Umbilical cord (tissue), 2 donors: ENCODE data around the gene ZCCHC24. TPM values are rescaled to one million over a fixed set of nuclear protein-coding genes. Genes with fewer than 3 reads are reported as not detected.

Experiments used
- DNase-seq: peaks from one replicate; pipeline ENCODE4 v3.0.0-alpha.2; 2015; ENCODE audit warnings: low spot score
- total RNA-seq: library from RNA; depleted of rRNA; stranded (reverse); fragments of >200 nt; gene quantifications from one replicate; pipeline ENCODE4 v1.2.3, GENCODE V29; 2014; ENCODE audit warnings: low replicate concordance; ENCODE audit not compliant: insufficient read depth

ZCCHC24 gene
- total RNA-seq, 1 donor from 2014 or later = 33.7 TPM

DNA sequence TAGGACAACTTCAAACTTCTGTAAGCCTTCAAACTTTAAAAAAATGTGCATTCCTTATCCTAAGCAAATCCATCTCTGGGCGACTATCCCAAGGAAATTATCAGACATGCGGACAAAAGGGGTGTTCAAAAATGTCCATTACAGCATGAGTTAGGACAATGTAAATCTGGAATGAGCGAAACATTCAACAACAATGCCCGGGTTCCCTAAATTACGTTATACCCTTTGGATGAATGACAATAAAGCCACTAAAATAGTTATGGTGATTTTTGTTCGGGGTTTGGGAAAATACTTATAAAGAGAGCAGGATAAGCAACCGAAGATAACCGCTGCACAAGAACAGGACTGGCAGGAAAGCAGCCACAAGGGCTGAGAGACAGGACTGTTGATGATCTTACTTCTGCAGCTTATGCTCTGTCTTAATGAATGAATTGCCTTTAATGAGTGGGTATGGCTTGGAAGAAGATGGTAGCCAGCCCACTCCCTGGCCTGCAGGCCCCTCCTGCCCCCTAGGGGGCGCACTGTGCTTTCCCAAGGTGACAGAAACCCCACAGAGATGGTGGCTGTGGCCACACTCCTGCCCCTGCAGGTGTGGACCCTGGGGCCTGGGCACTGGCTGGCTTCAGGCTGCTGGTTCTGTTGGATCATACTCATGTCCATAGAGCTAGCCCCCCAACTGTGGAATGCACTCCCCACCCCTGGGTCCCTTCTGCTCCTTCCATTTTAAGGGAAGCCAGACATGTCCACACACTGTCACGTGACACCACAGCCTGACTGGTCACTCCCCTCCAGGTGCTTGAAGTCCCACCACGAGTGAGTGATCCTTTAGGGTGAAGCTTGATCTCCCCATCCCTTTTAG is 45.0 kb downstream of the ZCCHC24 start:
- DNase-seq = peak; percentile 68

DNA sequence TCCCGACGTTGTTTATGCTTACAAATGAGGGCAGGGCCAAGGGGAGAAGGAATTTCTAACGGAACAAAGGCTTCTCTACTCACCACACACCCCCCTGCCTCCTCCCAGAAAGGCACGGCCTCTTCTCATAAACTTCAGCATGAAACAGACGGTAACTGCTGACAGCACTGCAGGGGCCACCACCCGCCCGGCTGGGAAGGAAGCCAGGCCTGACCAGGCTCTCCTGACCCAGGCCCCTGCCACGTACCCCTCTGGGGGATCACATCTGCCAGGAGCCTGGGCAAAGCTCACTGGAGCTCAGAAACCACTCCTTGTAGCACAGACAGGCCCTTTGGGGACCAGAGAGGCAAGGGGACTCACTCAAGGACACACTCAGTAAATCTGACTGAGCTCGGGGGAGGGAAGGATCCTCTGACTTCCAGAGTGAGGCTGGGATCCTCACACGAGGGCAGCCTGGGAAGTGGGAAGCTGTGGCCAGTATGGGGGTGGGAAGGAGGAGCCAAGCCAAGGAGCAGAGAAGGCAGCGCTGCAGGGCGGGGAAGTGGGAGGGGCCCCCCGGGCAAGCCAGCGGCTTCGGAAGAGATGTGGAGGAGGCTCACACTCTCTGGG is 46.1 kb downstream of the ZCCHC24 start:
- peak; percentile 97 for DNase-seq

DNA sequence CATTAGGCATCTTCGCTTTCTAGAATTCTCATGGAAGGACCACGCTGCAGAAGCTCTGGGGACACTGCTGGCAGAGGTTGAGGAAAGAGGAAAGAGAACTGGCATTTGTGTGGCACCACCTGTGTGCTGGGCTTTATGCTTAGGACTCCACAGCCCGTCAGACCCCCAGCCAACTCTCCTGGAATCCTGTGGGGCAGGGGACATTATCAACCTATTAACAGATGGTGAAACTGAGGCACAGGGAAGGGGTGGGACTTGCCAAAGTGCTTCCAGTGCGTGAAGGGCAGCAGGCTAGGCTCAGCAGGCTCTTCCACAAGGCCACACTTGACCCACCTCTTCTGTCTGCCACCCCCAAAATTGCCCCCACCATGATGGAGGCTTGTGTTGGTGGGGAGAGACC is 46.8 kb downstream of the ZCCHC24 start:
- no peak for DNase-seq

DNA sequence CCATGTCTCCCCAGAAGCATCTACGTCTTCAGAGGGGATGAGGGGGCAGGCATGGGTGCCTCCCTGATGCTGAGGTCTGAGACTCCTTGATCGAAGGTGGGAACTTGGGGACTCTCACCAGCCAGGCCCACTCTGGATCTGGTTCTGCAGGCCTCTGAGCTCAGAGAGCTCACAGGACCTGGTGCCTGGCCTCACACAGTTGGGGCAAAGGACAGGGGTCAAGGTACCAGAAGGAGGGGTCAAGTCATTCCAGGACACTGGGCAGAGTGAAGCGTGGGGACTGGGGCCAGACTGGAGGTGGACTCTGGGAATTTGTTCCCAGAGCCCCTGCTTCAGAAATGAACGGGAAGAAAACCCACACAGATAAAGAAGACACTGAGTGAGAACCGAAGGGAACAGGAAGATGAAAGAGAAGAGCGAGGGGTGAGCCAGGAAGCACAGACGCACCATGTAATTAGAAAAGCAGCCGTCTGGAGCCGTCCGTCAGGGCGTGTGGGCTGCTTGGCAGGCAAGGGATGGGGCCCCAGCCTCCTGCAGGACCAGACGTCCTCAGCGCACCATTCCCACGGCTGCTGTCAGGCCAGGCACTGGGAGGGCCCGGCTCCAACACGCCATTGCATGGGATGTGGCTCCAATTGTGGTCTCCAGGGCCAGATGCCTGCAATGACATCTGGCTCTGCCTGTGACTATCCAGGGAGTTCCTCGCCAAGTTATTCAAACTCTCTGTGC is 47.7 kb downstream of the ZCCHC24 start:
- DNase-seq = peak; percentile 82

DNA sequence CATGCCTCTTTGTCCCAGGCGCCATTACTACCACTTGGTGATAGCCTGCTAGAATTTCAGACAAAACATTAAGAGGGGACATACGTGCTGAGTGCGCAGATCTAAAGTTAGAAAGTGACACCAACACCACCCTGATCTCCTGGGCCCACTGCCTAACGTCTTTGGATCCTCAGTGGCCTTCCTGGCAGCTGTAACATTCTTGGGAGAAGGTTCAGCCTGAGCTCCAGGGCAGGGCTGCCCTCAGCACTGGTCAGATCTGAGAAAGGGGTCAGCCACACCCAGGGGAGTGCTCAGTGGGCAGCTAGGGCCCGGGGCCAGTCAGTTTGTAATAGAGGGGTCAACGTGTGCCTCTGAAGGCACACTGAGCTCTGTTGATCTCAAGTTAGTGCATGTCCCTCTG is 48.4 kb downstream of the ZCCHC24 start:
- no peak for DNase-seq

DNA sequence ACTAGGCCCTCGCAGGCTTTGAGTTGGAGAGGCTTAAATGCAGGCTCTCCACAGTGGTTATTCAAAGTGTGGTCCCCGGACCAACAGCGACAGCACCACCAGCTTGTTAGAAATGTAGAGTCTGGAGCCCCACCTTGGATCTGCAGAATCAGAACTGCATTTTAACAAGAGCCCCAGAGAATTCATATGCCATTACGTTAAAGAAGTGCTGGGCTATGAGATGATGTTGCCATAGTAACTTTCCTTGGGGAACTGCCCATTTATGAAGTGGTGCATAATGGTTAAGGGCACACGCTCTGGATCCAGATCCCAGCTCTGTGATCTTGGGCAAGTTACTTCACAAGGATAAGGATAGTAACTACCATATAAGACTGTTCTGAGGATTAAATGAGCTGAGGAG is 48.9 kb downstream of the ZCCHC24 start:
- DNase-seq = peak; percentile 80

DNA sequence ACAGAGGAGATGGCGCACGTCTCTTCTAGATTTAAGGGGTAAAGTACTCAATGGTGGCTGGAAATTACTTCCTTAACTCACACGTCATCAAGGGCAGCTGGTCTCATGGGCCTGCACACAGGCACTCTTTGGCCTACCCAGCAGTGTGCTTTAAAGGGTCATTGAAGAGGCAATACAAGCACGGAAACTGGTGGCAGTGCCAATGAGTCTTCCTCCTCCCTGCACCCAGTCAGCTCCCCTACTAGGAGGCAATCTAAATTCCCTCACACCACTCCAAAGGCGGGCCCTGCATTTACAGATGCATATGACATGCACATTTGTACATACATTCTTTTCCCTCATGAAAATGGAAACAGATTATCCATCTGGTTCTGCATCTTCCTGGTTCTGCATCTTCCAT is 50.8 kb downstream of the ZCCHC24 start:
- no peak for DNase-seq

DNA sequence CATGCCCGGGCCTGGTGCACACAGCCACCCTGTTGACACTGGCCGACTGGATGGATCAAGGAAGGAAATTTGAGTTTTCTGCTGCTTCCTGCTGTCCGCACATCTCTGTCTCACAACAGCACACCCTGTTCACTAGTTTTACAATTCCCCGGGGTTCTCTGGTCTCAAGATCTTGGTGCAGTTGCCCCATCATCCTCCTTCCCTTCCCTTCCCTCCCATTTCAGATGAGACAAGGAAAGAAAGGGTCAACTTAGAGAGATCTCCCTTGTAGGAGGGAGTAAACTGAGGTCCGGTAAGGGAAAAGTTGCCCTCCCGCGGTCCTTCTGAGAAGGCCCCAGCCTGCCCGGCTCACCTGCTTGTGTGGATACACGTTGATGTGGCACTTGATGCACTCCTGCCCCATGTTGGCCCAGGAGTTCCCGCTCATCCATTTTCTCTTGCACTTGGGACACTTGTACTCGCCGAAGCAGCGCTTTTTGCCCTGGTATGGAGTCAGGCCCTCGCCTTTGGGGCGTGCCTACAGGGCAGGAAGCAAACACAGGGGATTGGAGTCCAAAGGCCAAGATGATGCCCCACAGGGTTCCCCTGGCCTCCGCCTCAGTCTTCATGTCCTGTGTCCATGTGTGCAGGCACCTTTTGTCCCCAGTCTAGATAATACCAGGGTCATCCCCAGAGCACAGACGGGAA is 51.4 kb downstream of the ZCCHC24 start:
- no peak for DNase-seq

DNA sequence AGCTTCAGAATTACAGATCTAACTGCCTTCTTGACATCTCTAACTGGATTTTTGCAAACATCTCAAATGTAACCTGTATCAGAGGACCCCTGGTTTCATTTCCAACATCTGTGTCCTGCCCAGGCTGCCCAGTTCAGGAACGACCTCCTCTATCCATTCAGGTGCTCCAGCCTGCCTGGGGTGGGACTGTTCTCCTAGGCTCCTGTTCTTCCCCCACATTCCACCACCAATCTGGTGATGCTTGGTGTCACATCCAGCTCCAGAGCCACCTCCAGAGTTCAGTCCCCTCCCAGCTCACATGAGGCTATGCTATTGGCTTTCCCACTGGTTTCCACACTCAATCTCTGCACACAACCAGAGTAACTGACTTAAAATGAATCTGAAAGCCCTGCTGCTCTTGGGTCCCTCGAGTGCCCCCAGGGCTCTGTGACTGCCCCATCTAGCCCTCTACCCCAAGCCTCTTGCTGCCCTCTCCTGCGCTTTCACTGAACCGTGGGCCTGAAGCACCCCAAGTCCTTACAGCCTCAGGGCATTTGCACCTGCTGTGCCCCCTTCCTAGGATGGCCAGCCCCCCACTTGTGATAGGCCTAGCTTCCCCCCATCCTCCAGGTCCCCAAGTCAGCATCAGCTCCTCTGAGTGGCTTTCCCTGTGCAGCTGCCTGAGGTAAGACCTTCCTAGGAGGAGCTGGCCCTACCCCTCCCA is 52.1 kb downstream of the ZCCHC24 start:
- no peak for DNase-seq

DNA sequence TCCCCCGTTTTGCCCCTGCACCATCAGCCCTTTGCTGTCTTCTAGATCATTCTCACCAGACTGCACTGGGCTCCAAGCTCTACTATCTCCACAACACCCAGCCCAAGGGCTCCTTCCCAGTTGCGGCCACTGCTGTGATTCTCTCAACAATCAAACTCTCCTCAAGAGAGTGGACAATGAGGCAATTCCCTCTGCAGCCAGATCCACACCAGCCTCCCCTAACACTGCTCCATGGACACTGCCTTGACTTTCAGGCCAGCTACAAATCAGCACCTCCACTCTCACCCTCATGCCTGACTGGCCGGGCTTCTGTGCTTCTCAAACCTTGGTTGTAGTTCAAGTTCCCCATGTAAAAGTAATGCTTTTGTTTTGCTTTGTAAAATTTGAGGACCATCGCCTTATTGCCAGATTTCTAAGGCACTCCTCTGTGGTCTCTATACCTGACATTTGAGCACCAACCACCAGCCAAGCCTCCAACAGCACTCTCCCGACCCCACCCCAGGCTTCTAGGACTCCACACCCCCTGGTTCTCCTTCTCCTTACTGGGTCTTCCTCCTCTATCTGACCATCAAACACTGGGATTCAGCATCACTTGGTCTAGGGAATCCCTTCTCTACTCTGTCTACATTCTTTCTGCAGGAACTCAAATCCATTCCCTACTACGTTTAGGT is 52.8 kb downstream of the ZCCHC24 start:
- DNase-seq = no peak

DNA sequence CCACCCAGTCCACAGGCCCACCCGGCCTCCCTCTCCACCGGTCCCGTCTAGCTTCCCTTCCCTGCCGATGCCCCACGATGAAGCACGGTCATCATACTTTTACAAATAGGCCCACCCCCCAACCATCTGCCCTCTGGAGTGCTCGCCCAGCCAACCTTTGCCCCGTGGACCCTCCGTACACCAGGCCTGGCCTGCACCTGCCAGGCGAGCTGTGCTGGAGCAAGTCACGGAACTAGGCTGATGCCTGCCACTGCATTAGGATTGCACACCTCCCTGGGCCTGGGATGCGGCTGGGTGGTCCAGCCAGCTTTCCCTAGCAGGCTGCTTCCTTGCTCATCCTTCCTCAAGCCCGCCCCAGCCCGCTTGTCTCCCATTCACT is 53.4 kb downstream of the ZCCHC24 start:
- DNase-seq = no peak

DNA sequence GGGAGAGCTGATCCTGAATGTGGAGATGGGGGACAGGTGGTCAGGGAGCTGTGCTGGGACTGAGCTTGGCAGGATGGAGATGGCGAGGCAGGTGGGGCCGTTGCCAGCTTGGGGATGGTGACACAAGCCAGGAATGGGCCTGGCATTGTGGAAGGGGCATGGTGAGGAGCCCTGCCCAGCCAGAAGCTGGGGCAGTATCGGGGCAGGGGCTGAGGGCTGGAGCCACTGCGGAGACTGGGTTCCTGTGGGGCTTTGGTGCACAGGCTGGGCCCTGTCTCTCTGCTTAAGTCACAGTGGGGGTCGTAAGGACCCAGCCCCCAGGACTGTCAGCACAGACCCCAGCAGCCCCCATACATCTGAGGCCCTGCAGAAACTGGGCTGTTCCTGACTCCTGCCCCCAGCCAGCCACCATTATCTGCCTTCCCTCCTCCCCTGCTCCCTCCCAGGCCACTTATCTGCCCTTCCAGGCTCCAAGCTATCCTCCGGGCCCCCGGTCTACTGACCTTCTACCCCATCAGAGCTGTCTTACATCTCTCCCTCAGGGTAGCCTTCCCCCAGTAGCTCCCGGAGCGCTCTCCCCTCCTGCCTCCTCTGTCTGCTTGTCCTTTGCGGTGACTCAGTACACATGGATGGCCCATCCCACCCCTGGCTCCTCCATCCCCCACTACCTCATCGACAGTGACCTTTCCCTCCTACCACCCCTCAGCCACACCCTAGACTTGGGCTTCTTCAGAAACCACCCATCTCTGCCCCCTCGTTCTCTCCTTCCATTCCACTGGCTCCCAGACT is 54.0 kb downstream of the ZCCHC24 start:
- no peak for DNase-seq

DNA sequence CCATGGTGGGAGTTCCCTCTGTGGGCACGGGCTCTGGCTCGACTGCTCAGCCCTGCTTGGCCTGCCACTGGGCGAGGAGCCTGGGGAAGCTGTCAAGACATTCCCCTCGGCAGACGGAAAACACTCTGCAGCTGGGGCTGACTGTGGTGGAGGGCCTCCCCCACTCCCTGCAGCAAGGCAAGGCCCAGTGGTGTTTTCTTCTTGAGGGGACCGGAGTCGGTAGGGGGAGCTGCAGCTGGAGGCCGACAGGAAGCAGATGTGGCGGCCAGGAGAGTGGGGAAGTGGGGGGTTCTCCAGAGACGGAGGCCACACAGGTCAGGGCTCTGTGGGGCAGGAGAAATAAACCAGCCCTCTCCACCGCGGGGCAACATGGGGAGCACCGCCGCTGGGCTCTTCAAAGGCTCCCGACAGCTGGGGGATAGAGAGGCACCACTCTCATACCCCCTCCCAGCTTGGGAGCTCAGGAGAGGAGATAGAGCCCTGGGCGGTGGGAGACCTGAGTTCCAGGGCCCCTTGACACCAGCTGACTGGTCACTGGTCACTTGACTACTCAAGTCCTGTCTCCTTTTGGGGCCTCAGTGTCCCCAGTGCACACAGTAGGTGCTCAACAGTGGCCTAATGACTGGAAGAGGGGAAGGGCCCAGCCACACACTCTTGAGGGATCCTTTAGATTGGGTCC is 54.7 kb downstream of the ZCCHC24 start:
- DNase-seq = no peak

DNA sequence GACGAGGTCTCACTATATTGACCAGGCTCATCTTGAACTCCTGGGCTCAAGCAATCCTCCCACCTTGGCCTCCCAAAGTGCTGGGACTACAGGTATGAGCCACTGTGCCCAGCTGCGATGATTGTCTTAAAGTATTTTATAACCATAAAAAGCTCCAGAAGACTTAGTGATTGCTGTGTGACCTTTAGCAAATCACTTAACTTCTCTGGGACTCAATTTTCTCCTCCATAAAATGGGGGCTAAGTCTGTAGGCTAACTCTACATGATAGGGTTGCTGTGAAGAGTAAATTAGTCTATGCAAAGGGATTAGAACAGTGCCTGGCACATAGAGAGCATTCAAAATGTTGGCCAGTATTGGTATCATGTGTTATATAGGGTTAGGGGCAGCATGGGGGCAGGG is 55.4 kb downstream of the ZCCHC24 start:
- no peak for DNase-seq

DNA sequence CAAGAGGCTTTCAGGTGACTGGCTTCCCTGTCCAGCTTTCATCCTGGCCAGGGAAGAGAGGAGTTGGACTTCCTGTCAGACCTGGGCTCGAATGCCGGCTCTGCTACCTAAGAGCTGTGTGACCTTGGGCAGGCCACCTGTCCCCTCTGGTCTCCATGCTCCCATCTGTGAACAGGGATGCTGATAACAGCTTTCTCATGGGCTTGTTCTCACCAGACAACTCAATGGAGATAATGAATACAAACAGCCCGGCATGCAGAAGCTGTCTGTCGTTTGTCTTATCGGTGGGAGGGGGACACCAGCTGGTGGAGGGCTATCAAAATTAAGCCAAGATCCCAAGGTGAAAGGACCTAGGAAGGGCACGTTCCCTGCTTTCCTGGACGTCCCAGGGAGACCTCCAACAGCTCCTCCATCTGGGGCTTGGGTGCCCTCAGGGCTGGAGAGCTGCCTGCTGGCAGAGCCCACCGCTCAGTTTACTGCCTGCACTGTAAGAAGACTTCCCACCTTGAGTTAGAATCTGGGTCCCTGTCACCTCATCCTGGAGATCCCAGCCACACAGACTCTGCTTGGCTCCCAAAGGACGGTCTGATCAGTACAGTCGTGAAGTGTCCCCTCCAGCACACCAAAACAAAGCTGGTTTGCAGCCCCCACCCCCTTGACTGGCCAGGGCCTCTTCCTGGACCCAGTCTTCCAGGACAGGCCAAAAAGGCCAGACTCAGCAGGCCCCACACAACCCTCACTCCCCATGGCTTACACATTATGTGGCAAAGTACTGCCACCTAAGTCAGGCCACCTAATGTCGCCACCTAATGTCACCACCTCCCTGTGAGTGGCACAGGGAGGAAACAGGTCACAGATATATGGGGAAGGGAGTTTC is 57.2 kb downstream of the ZCCHC24 start:
- no peak for DNase-seq

DNA sequence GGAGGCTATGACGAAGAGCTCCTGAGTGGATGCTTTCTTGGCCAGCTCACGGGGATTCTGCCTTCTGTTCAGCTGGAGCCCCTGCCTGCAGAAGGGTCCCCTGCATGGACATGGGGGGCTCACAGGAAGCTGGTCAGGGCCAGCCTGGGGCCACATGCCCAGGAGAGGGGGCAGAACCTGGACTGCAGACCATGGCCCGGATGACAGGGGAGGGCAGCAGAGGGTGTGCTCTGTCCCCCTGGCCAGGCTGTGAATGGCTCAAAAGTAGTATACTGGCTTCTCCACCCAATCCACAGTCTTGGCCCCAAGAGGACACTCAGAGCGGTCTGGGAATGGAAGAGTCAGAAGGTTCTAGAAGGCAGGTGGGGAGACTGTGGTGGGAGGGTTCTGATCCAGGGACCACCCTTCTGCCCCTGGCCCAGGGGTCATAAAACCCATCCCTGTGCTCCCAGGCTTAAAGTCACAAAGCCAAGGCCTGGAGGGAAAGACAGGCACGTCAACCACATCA is 57.9 kb downstream of the ZCCHC24 start:
- no peak for DNase-seq

DNA sequence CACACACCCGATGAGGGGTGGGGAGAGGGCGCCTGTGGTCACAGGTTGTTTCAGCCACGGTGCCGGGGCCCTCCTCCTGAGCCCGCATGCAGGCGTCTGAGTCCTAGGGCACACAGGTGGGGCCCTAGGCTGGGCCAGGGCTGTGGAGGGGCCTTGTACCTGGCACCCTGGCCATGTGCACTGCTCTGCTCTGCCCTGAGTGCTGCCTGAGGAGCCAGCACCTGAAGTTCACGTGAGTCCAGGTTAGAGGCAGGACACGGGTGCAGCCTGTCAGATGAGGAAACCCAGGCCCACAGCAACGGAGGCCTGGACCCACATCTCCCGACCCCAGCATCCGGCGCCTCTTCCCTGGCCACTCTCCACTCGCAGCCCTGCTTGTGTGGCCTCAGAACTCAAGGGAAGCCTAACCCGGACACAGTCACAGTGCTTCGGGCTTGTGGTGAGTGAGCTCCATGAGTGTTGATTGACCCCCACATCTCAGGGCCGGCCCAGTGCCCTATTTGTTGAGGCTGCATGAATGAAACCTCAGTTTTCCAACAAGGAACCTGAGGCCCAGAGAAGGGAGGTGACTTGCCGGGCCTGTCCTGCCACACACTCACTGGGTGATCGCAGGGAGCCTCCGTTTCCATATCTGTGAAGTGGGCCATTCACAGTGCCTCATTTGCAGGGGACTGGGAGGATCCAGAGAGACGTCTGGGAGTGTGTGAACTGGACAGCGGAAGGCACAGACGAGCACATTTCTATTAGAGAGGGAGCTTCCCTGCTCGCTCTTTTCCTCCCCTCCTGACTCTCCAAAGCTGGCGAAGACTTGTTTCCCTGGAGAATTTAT is 58.6 kb downstream of the ZCCHC24 start:
- no peak for DNase-seq
